Measurements from ENCODE around the gene MINDY2.

MINDY2 gene

GRCh38 chr15:58889363-58889762 is 118.3 kb downstream of the MINDY2 start:
- no peak for DNase-seq

GRCh38 chr15:58898150-58898680 is 127.1 kb downstream of the MINDY2 start:
- DNase-seq = no peak

GRCh38 chr15:58900631-58901030 is 129.5 kb downstream of the MINDY2 start:
- DNase-seq = no peak

- no peak for DNase-seq
These were observed 137.6 kb downstream of the MINDY2 start for GRCh38 chr15:58908550-58909309.

- DNase-seq = no peak
These were observed 138.5 kb downstream of the MINDY2 start for GRCh38 chr15:58909616-58910015.

GRCh38 chr15:58910456-58910855 is 139.4 kb downstream of the MINDY2 start:
- no peak for DNase-seq
